Panc1 (cell line): ENCODE data around the gene CACNA1C.

Source experiments
- POLR2AphosphoS5 ChIP-seq: IDR thresholded peaks from 2 replicates; pipeline ENCODE4 v1.6.1; 2012; ENCODE audit warnings: mild to moderate bottlenecking, low read depth, low read length, moderate library complexity
- REST ChIP-seq, 2 experiments: IDR thresholded peaks; 2 replicates each; pipeline ENCODE4 v1.6.1; 2011 to 2012; ENCODE audit warnings: low read depth in 2 of 2, control low read depth in 1 of 2, low read length in 1 of 2, mild to moderate bottlenecking in 1 of 2, moderate library complexity in 1 of 2; ENCODE audit not compliant: insufficient read depth in 1 of 2
- TF ChIP-seq, protein P1 (sequence below): fragments of 450-650 bp; IDR thresholded peaks from 2 replicates; pipeline ENCODE4 v1.5.1; 2017; ENCODE audit warnings: mild to moderate bottlenecking

- TF ChIP-seq POLR2AphosphoS5 (no peak), REST (IDR thresholded peaks at IDR 0.05; ENCODE audit: insufficient read depth in 1 of 2, low read depth in 2 of 2, low read length in 1 of 2) (no peak)
- TF ChIP-seq, protein P1, sequence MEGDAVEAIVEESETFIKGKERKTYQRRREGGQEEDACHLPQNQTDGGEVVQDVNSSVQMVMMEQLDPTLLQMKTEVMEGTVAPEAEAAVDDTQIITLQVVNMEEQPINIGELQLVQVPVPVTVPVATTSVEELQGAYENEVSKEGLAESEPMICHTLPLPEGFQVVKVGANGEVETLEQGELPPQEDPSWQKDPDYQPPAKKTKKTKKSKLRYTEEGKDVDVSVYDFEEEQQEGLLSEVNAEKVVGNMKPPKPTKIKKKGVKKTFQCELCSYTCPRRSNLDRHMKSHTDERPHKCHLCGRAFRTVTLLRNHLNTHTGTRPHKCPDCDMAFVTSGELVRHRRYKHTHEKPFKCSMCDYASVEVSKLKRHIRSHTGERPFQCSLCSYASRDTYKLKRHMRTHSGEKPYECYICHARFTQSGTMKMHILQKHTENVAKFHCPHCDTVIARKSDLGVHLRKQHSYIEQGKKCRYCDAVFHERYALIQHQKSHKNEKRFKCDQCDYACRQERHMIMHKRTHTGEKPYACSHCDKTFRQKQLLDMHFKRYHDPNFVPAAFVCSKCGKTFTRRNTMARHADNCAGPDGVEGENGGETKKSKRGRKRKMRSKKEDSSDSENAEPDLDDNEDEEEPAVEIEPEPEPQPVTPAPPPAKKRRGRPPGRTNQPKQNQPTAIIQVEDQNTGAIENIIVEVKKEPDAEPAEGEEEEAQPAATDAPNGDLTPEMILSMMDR = no peak
Measured at GRCh38 chr12:2536724-2537123, 483.9 kb downstream of the CACNA1C start.
